COLO668 (cell line): ENCODE measurements around the gene EDAR.

ENCODE experiments used
- DNase-seq: peaks from one replicate; lab custom pipeline; 2025; ENCODE audit not compliant: unreplicated experiment; lab: John Stamatoyannopoulos, UW

Gene EDAR

GRCh38 chr2:109005686-109006204 lies 16.7 kb upstream of the EDAR start:
- no peak for DNase-seq

- DNase-seq: no peak
These were observed 12.2 kb upstream of the EDAR start for GRCh38 chr2:109001201-109001600.

- DNase-seq: no peak
These were observed 11.7 kb upstream of the EDAR start for GRCh38 chr2:109000738-109001137.

GRCh38 chr2:108998911-108999310 lies 9.9 kb upstream of the EDAR start:
- DNase-seq: no peak

- no peak for DNase-seq
These were observed 5.2 kb upstream of the EDAR start for GRCh38 chr2:108994178-108994577.

GRCh38 chr2:108993095-108993937 lies 4.3 kb upstream of the EDAR start:
- no peak for DNase-seq

- no peak for DNase-seq
These were observed 784 bp downstream of the EDAR start for GRCh38 chr2:108988076-108988795.

GRCh38 chr2:108986916-108987510 lies 2.0 kb downstream of the EDAR start:
- DNase-seq: no peak

GRCh38 chr2:108983610-108984009 lies 5.4 kb downstream of the EDAR start:
- DNase-seq: no peak

- no peak for DNase-seq
These were observed 6.0 kb downstream of the EDAR start for GRCh38 chr2:108983061-108983460.

GRCh38 chr2:108982259-108982679 lies 6.8 kb downstream of the EDAR start:
- DNase-seq: no peak

GRCh38 chr2:108981846-108982245 lies 7.2 kb downstream of the EDAR start:
- DNase-seq: no peak

- DNase-seq: no peak
These were observed 8.9 kb downstream of the EDAR start for GRCh38 chr2:108980076-108980475.

- DNase-seq: no peak
These were observed 9.6 kb downstream of the EDAR start for GRCh38 chr2:108979461-108979860.

GRCh38 chr2:108978709-108979111 lies 10.3 kb downstream of the EDAR start:
- no peak for DNase-seq

- no peak for DNase-seq
These were observed 13.2 kb downstream of the EDAR start for GRCh38 chr2:108975613-108976435.

GRCh38 chr2:108974674-108975073 lies 14.3 kb downstream of the EDAR start:
- no peak for DNase-seq

- DNase-seq: no peak
These were observed 16.4 kb downstream of the EDAR start for GRCh38 chr2:108972663-108973062.

- no peak for DNase-seq
These were observed 17.1 kb downstream of the EDAR start for GRCh38 chr2:108971661-108972566.

- no peak for DNase-seq
These were observed 18.7 kb downstream of the EDAR start for GRCh38 chr2:108970369-108970768.
